Psoas muscle (tissue), 8 donors: Measurements from ENCODE around the gene LMO2. TPM values are rescaled to one million over a fixed set of nuclear protein-coding genes. Genes with fewer than 3 reads are reported as not detected.

Experiments
- ATAC-seq, 4 donors: fragments of 200-7000 bp; cut with Tn5 transposase; one replicate each; pipeline ENCODE4 v1.9.1; 2020; ENCODE audit warnings: moderate library complexity in 3 of 4, mild to moderate bottlenecking in 2 of 4
- DNase-seq, 2 donors: peaks; one replicate each; pipeline ENCODE4 v3.0.0-alpha.2; 2020
- H3K27ac ChIP-seq: fragments of 200-600 bp; one replicate; pipeline ENCODE4 v1.8.0; 2022
- H3K27me3 ChIP-seq, 3 donors: fragments of 200-600 bp in 1 of 3; one replicate each; pipeline versions ENCODE4 v1.6.1 to v1.8.0; 2013 to 2022; ENCODE audit warnings: low read length in 2 of 3, mild to moderate bottlenecking in 2 of 3, moderate library complexity in 1 of 3; ENCODE audit not compliant: insufficient read depth in 3 of 3
- H3K36me3 ChIP-seq, 2 donors: fragments of 200-600 bp in 1 of 2; one replicate each; pipeline versions ENCODE4 v1.6.1 to v1.8.0; 2013 to 2022; ENCODE audit warnings: low read depth in 1 of 2, mild to moderate bottlenecking in 1 of 2, moderate library complexity in 1 of 2; ENCODE audit not compliant: insufficient read depth in 1 of 2
- H3K4me1 ChIP-seq: fragments of 200-600 bp; one replicate; pipeline ENCODE4 v1.8.0; 2022
- H3K4me3 ChIP-seq: fragments of 200-600 bp; one replicate; pipeline ENCODE4 v1.8.0; 2022; ENCODE audit warnings: mild to moderate bottlenecking
- H3K9me3 ChIP-seq: fragments of 200-600 bp; one replicate; pipeline ENCODE4 v1.8.0; 2022
- CTCF ChIP-seq: fragments of 200-600 bp; IDR thresholded peaks from one replicate; pipeline ENCODE4 v1.8.0; 2022; ENCODE audit warnings: antibody characterized with exemption
- WGBS, 3 donors: extraction: QIAGEN DNeasy Blood & Tissue Kit; methylation state at CpG; one replicate each; pipeline versions ENCODE4 v1.1.6 to v1.1.7; 2013; 5-methylcytosine and 5-hydroxymethylcytosine counted together
- intact Hi-C, 2 donors: fragments of 100-400 bp; cut with DNase I; formaldehyde crosslinking; loops; one replicate each; pipeline versions ENCODE4 v1.11.0 to v1.14.2; 2022
- polyA plus RNA-seq, 3 donors: library from polyadenylated mRNA; stranded (reverse); fragments of 200-250 nt; gene quantifications; one replicate each; pipeline ENCODE4 v1.2.3, GENCODE V29; 2013
- total RNA-seq, 4 donors: library from RNA; stranded (reverse); fragmentation: NEBNext Ultra II Directional in 2 of 4; extraction: Animal tissue kit (Norgen Biotek cat#: 25700) in 2 of 4; gene quantifications; one replicate each; pipeline versions ENCODE4 v1.2.1 to v1.2.4, GENCODE V29; 2021 to 2023
- donor health status: healthy with polysubstance abuse.
- donor health status: DM: no; HTN: no; CAD: no; lungs with moderate emphysema.
- donor health status: Bipolar disorder and iron deficiency.
- donor health status: healthy.
- donor health status: DM: yes; HTN: yes; CAD: no.
- donor health status: DM: no; HTN: no; CAD: no.
- donor health status: DM: no; HTN: no; CAD: no.
- donor health status: DM: yes; HTN: yes; CAD: no.

Gene LMO2
- total and polyA plus RNA-seq, 7 donors = 8.0 to 47.1 (median 12.3) TPM

DNA sequence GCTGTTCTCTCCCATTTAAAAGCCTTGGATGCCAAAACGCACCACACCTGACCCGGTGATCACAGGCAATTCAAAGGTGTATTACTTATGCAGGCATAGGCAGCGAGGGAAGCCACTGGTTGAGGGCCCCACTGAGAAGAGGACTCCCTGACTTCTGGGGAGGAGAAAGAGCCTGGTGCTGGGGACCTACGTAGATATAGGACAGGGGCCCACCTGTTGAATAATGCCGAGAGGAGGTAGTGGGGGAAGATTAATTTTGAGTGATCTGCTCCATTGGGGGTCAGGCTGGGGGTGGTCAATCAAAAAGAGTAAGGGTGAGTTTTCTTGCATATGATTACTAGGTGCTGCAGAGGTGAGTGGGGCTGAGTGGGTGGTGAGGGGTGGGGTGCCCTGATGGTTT lies 7.8 kb downstream of the LMO2 start:
- Histone ChIP-seq H3K4me1 (no peaks in the 10 kb centered on the region), H3K9me3 (no peaks in the 10 kb centered on the region), H3K27ac (no peak overlapping the region), H3K36me3 (no peaks in the 10 kb centered on the region), H3K27me3 (peaks cover 0 to 10% (median 0%) of the 10 kb centered on the region in 3 donors), H3K4me3 (no peak overlapping the region)
- intact Hi-C loops = no loop called here
- DNase-seq (no peak), ATAC-seq (no peak)
- WGBS, 3 donors = 95 to 97% (median 95%) methylated on average over 5 of the region's 5 CpGs
- no peak for TF ChIP-seq CTCF

- Histone ChIP-seq H3K27me3 (peaks cover 0 to 10% (median 0%) of the 10 kb centered on the region in 3 donors), H3K36me3 (no peaks in the 10 kb centered on the region), H3K27ac (no peak overlapping the region), H3K4me1 (no peaks in the 10 kb centered on the region), H3K9me3 (no peaks in the 10 kb centered on the region), H3K4me3 (no peak overlapping the region)
- 76 to 85% (median 82%) methylated on average over 11 of the region's 11 CpGs for WGBS, 3 donors
- intact Hi-C loops = no loop called here
- DNase-seq (no peak), ATAC-seq (no peak)
- no peak for TF ChIP-seq CTCF
Observed at GRCh38 chr11:33881651-33882503, 10.0 kb downstream of the LMO2 start.

DNA sequence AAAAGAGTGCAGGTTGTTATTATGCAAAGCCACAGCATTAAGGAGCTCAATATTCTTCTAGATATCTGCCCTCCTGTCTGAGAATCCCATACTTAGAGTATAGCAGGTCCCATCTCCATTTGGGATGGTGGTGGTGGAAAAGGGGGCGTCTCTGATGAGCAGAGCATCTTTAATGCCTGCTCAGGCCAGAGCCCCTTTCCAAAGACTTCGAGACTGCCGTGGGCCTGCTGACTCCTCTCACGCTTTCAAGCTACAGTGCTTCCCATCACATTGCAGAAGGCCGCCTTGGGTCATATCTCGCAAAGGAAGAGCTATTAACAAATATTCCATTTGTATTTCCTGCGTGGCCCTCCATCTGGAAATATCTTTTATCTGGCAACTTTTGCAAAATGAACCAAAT lies 10.9 kb downstream of the LMO2 start:
- ATAC-seq = no peak
- intact Hi-C loops = no loop called here
- 67 to 78% (median 78%) methylated on average over 7 of the region's 7 CpGs for WGBS, 3 donors
- no peak for TF ChIP-seq CTCF
- Histone ChIP-seq H3K36me3 (no peaks in the 10 kb centered on the region), H3K4me3 (no peak overlapping the region), H3K4me1 (no peaks in the 10 kb centered on the region), H3K27me3 (peaks cover 0 to 10% (median 0%) of the 10 kb centered on the region in 3 donors), H3K9me3 (no peaks in the 10 kb centered on the region), H3K27ac (no peak overlapping the region)
- DNase-seq = no peak

DNA sequence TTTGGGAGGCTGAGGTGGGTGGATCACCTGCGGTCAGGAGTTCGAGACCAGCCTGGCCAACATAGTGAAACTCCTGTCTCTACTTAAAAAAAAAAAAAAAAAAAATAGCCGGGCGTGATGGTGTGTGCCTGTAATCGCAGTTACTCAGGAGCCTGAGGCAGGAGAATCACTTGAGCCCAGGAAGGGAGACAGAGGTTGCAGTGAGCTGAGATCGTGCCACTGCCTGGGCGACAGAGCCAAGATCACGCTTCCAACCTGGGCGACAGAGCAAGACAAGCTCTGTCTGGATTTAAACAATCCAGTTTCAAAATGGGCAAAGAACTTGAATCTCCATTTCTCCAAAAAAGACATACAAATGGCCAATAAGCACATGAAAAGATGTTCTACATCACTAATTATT lies 12.5 kb downstream of the LMO2 start:
- DNase-seq = no peak
- no peak for ATAC-seq
- intact Hi-C loops = no loop called here
- H3K9me3 ChIP-seq = no peaks in the 10 kb centered on the region
- no peak overlapping the region for H3K4me3 ChIP-seq
- no peak for TF ChIP-seq CTCF
- no peaks in the 10 kb centered on the region for H3K36me3 ChIP-seq
- H3K4me1 ChIP-seq = no peaks in the 10 kb centered on the region
- WGBS, 3 donors = 90 to 94% (median 90%) methylated on average over 9 of the region's 9 CpGs
- H3K27me3 ChIP-seq = peaks cover 0 to 6% (median 0%) of the 10 kb centered on the region in 3 donors
- no peak overlapping the region for H3K27ac ChIP-seq

DNA sequence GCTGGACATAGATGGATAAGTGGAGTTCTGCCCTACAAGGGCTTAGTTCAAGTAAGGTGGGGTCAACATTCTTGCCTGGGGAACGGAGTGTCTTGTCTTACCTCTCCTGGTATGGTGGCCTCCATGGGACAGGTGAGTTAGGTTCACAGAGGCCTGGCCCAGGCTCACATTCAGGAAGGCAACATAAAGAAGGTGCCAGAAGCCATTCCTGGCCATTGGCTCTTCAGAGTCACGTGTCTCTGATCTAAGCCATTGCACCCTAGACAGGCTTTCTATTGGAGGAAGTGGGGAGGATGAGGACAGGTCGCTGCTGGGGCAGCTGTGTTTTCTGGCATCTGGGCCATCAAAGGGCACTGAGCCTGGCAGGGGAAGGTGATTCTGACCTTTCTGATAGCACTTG lies 14.8 kb downstream of the LMO2 start:
- Histone ChIP-seq H3K9me3 (no peaks in the 10 kb centered on the region), H3K4me1 (no peaks in the 10 kb centered on the region), H3K27me3 (no peaks in the 10 kb centered on the region), H3K27ac (no peak overlapping the region), H3K36me3 (no peaks in the 10 kb centered on the region), H3K4me3 (no peak overlapping the region)
- ATAC-seq = no peak
- DNase-seq = no peak
- TF ChIP-seq CTCF = no peak
- 64 to 86% (median 78%) methylated on average over 3 of the region's 3 CpGs for WGBS, 3 donors
- intact Hi-C loops = no loop called here
